Kidney glomerular epithelial cell (primary cell): ENCODE results near the gene PELI3.

Experiments
- DNase-seq: peaks from one replicate; lab custom pipeline; 2025; lab: John Stamatoyannopoulos, UW

Gene PELI3

GRCh38 chr11:66475349-66476172 lies 8.9 kb downstream of the PELI3 start:
- no peak for DNase-seq

- DNase-seq, result no peak
Measured at GRCh38 chr11:66476173-66476840, 9.6 kb downstream of the PELI3 start.

- no peak for DNase-seq
Measured at GRCh38 chr11:66476841-66477251, 10.1 kb downstream of the PELI3 start.

GRCh38 chr11:66477263-66478201 lies 10.8 kb downstream of the PELI3 start:
- DNase-seq, result no peak

DNA sequence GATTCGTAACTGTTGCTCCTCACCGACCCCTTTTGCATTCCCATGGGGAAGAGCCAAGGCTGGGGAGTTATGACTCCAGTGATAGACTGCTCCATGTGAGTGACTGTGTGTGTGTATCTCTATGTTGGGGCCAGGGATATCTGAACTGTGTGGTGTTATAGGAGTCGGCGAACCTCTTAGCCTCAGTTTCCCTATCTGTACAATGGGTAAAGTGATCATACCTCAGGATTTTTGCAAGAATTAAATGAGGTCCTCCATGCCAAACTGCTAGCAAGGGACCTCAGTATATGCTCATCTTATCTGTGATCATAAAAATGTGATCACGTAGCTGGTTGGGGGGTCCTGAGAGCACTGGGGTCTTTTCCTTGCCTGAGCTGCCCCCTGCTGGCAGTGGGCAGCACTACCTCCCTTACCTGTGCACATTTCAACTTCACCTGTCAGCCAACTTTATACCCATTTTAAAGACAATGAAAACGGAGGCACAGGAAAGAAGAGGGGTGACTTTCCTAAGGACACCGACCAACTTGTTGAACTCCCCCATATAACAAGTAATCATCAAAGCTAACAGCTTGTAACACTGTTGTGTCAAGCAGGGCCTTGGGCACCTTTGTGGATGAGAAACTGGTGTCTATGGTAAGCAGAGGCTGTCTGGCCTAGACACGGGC lies 12.2 kb downstream of the PELI3 start:
- no peak for DNase-seq

- peak; percentile 63 for DNase-seq
Measured at GRCh38 chr11:66479394-66480116, 12.8 kb downstream of the PELI3 start.

DNA sequence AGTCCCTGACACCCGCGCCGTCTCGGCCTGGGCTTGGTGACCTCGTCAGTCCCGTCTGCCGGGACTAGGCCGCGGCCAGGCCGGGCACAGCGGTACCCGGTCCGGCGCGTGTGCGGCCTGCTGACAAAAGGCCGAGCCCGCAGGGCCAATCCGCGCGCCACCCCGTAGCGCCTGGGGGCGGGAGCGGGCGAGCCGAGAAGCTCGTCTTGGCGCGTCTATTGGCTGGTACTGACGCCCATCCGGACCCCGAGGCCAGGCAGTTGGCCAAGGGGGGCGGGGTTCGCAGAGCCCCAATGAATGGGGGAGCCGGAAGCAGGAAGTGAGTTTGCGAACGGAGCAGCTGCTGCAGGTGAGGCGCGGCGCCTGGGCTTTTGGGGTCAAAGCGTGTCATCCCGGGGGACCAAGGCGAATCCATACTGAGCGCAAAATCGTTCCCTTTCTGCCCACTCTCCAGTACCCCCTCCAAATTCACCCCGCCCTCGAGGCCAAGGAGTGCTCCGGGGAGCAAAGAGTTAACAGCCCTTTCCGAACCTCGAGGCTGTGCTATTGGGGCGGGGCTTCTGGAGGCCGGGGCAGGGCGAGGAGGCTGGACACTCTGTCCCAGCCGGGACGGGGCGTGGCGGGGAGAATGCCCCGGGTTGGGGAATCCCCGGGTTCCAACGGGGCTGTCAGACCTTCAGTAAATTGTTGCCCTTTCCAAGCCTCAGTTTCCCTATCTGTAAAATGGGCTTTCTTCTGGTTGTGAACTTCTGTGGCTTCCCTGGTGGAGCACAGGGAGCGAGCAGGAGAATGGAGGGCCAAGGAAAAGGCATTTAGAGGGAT lies 13.6 kb downstream of the PELI3 start, which contains the start of gene DPP3:
DPP3 (plus strand) TSS at position 318 of the 822 bp plus-strand sequence. CDS start 1,767 bp downstream, outside the sequence.
- DNase-seq, result peak; percentile 95

GRCh38 chr11:66484806-66485380 lies 18.2 kb downstream of the PELI3 start:
- no peak for DNase-seq

- DNase-seq, result no peak
Measured at GRCh38 chr11:66488957-66489356, 22.3 kb downstream of the PELI3 start.

DNA sequence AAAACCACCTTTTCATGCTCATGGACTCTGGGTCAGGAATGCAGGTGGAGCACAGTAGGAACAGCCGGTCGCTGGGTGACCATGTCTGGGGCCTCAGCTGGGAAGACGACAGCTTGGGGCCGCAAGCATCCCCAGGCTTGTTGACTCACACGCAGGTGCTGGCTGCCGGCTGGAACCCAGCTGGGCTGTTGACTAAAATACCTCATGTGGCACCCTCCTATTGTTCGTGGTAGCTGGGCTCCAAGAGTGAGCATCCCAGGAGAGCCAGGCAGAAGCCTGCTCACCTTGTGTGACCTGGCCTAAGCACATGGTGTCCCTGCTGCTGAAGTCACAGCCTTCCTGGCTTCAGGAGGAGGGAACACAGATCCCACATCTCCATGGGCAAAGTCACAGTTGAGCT lies 22.9 kb downstream of the PELI3 start:
- no peak for DNase-seq

- no peak for DNase-seq
Measured at GRCh38 chr11:66491315-66491935, 24.7 kb downstream of the PELI3 start.

DNA sequence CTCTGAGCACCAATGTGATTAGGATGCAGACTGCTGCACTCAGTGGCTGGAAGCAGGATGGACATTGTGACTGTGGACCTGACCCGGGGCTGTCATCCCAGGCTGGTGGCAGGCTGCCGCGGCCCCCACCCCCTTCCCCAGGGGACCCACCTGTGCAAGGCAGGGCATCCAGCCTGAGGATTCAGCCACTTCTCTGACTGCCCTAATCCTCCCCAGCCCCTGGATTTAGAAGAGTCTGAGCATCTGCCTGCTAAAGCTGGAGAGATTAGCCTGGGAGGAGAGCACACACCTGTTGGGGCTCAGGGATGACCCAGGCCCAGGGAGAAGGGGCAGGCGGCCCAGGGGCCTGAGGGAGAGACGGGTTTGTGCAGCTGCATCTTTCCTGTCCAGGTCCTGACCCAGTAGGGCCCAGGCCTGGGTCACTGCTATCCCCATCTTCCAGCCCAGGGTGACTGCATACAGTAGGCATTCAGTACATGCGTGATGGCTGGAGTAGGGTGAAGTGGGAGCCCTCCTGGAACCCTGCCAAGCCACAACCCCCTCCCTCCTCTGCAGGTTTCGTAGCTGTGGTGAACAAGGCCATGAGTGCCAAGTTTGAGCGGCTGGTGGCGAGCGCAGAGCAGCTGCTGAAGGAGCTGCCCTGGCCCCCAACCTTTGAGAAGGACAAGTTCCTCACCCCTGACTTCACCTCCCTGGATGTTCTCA lies 25.6 kb downstream of the PELI3 start:
- DNase-seq, result no peak

- DNase-seq, result no peak
Measured at GRCh38 chr11:66493130-66493529, 26.4 kb downstream of the PELI3 start.

GRCh38 chr11:66494458-66494857 lies 27.8 kb downstream of the PELI3 start:
- DNase-seq, result no peak

GRCh38 chr11:66494935-66495334 lies 28.2 kb downstream of the PELI3 start:
- DNase-seq, result no peak

DNA sequence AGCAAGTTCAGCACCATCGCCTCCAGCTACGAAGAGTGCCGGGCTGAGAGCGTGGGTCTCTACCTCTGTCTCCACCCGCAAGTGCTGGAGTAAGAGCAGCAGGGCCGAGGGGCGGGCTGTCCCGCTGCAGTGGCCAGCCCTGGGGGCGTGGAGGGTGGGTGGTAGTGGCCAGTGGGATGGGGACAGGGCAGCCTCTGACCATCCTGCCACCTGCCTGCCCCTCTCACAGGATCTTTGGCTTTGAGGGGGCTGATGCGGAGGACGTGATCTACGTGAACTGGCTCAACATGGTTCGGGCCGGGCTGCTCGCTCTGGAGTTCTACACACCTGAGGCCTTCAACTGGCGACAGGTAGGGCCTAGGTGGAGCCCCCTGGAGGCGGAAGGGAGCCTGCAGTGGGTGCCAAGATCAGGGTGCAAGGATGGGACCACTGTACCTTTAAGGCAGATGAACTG lies 28.7 kb downstream of the PELI3 start:
- DNase-seq, result no peak

DNA sequence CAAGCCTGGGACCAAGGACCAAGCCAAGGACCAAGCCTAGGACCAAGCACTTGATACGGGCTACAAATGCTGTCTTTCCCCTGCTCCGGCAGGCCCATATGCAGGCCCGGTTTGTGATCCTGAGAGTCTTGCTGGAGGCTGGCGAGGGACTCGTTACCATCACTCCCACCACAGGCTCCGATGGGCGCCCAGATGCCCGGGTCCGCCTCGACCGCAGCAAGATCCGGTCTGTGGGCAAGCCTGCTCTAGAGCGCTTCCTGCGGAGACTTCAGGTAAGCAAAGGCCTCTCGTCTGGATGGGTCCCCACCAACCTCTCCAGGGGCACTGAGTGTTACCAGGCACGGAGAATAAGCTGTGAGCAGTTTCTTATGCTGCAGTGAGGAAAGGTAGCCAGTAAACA lies 30.5 kb downstream of the PELI3 start:
- no peak for DNase-seq

GRCh38 chr11:66498506-66498905 lies 31.8 kb downstream of the PELI3 start:
- DNase-seq, result no peak
